ENCODE results near the gene HOXA6. TPM values are rescaled to one million over a fixed set of nuclear protein-coding genes. Genes with fewer than 3 reads are reported as not detected.

HOXA6 gene
- polyA plus RNA-seq, 12 donors: 4.1 to 14.4 (median 6.8) TPM; not detected in 1

GRCh38 chr7:27163288-27164044, 15.9 kb upstream of the HOXA6 start:
- DNase-seq: no peak

DNA sequence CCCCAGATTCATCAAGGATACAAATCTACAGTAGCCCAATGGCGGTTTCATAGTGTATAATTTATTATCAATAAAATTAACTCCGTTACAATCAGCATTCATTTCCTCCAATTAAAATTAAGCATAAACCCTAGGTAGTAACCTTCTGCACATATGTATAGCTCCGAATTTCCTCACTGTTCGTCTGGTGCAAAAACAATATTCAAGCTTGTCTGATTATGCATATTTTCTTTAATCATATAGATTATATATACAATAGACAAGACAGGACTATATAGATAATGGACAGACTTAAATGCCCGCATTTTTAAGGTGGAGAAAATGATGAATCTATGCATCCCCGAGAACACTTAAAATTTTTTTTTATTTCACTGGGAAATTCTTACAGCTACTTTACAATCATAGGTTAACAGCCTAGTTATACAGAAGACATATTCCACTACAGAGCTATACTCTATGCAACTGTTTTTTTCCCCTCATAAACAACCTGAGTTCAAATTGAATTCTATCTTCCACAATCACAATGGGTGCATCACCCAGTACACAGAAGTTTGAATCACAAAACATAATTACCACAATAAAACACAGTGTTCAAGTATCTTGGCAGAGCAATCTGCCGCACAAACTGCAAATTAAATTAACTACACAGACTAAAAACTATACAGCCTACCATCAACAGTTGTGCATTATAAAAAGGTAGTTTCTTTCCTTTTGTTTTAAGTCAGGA, 15.2 kb upstream of the HOXA6 start:
- peak; percentile 34 for DNase-seq

- peak; percentile 53 for DNase-seq
These were observed 14.4 kb upstream of the HOXA6 start for GRCh38 chr7:27161721-27162560.

- DNase-seq: no peak
These were observed 13.7 kb upstream of the HOXA6 start for GRCh38 chr7:27161214-27161720.

DNA sequence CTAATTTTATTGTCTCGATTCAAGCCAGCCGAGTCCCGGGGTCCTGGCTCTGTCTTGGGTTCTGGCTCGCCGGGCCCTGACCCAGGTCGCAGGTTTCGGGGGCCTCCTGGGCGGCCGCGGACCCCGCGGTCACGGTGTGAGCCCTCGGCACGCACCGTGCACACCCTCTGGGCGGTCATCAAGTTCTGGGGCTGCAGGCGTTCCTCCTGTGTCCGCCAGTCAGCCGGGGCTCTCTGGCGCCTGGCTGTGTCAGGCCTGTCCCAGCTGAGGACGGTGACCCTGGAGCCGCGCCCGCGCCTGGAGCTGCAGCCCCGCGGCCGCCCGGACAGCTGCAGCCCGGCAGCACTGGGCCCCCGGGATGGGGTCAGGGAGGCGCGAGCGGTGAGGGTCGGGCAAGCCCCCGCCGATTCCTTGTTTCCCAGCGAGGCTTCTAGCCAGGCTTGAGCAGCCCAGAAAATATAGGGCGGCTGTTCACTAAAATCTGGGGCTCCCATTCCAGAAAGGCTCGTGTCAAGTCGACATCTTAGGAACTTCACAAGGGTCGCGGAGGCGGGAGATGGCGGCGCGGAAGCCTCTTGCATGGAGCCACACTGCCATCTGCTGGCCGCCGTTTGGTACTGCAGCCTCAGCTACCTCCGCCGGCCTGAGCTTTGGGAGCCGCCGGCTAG, 13.1 kb upstream of the HOXA6 start:
- peak; percentile 93 for DNase-seq

DNA sequence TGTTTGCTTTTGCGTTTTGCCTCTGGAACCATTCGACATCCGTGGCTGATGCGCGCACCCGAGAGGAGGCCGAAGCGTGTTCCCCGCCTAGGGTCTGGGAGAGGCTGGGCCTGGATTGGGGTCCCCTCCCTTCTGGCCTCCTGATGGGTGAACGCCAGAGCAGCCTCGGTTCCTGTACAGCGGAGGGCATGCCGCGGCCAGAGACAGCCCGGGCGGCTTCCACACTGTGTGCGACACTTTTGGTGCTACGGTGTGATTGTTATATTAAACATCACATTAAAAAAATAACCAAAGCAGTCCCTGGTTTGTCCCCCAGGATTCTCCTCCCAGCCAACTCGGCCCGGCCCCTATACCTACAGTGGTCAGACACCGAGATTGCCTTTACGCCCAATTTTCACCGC, 12.6 kb upstream of the HOXA6 start:
- no peak for DNase-seq

GRCh38 chr7:27159266-27160144, 11.9 kb upstream of the HOXA6 start:
- no peak for DNase-seq

- DNase-seq: no peak
These were observed 11.1 kb upstream of the HOXA6 start for GRCh38 chr7:27158436-27159265.

- no peak for DNase-seq
These were observed 10.3 kb upstream of the HOXA6 start for GRCh38 chr7:27157702-27158431.

- no peak for DNase-seq
These were observed 9.5 kb upstream of the HOXA6 start for GRCh38 chr7:27156916-27157701.

GRCh38 chr7:27156508-27156898, 8.9 kb upstream of the HOXA6 start, which contains the start of gene HOXA7:
Gene HOXA7 (minus strand): TSS chr7:27156675. CDS start chr7:27156545, 130 bp downstream.
- DNase-seq: peak; percentile 92

DNA sequence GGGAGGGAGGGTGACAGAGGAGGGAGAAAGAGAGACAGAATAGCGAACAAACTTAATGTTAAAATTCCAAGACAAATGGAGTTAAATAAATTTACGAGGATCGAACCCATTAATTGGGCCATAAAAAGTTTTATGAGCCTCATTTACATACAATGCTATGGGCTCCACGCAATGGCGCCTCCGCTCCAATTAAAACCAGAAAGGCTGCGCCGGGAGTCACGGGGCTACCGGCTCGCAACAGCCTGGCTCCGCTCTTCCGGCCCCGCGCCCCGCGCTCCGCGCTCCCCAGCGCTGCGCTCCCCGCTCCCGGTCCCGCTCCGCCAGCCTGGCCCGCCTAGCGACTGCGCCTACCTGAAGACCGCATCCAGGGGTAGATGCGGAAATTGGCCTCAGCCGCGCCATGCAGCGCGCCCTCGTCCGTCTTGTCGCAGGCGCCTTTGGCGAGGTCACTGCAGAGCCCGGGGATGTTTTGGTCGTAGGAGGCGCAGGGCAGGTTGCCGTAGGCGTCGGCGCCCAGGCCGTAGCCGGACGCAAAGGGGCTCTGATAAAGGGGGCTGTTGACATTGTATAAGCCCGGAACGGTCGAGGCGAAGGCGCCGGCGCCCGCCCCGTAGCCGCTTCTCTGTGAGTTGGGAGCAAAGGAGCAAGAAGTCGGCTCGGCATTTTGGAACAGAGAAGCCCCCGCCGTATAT, 8.4 kb upstream of the HOXA6 start:
- no peak for DNase-seq

DNA sequence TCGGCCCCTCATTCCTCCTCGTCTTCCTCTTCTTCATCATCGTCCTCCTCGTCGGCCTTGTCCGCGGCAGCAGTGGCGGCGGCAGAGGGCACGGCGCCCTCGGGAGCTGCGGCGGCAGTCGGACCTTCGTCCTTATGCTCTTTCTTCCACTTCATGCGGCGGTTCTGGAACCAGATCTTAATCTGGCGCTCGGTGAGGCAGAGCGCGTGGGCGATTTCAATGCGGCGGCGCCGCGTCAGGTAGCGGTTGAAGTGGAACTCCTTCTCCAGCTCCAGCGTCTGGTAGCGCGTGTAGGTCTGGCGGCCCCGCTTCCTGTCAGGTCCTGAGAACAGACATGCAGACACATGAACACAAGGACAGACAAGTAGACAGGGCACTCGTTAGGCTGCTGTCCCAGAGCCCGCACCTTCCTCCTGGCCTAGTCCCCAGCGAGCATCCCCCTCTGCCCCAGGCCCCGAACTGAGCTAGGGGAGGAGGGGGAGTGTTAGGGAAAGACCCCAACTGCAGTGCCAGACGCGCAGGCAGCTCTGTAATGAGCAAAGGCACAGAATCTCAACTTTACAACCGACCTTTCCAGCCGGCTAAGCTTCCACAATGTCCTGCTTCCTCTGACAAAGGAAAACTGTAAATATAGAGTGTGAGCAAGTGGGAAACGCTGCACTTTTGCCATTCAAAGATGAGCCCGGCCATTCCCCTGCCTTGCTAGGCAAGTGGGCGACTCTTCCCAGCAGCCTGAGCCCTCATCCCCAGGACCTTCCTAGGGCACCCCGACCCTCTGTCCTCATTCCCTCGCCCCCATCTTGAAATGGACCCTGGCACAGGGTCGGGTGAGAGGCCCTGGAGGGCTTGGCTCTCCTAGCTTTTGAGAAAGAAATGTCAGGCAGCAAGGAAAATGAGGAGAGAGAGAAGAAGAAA, 7.6 kb upstream of the HOXA6 start:
- no peak for DNase-seq

- DNase-seq: no peak
These were observed 6.8 kb upstream of the HOXA6 start for GRCh38 chr7:27154369-27154768.

DNA sequence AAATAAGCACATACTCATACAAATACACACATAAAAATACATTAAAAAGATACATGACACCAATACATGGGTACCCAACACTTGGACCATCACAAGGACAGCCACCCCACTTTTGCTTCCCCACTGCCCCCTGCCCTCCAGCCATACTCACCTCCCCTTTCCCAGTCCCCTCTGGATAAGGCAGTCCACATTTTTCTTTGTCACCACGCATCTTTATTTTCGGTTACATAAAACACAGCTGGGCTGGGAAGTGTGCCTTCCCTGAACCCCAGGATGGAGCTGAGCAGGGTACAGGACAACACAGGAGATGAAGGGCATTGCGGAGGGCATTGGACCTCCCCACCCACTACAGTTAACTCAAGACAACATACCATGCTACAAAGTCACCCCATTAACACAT, 6.0 kb upstream of the HOXA6 start:
- no peak for DNase-seq

DNA sequence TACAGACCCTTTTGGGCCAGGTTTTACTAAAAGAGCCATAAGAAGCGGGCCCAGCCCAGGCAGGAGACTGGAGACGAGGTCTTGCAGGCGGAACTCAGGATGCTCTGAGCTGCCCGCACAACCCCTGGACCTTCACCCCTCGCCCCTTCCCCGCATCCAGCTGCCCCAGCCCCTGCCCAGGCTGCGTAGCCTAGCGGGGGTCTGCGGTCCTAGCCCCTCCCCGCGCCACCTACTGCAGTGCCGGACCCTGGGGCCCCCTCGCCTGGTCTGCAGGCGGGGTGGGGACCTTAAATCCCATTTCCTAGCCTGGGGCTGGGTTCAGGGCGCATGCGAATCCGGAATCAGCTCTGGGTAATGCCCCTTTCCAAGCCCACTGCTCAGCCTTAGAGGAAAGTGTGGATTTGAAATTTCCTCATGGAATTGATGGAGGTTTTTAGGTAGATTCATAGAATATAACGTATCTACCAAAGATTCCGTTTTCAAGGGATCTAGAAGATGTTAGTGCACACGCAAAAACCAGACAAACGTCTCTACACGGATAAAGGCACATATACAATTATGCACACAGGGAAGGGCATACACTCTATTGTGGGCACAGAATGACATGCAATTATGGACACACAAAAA, 5.4 kb upstream of the HOXA6 start:
- DNase-seq: no peak

All from muscle of arm (tissue), 12 donors.